CD4-positive, alpha-beta memory T cell (primary cell): Measurements from ENCODE around the gene KLRF1. TPM values are rescaled to one million over a fixed set of nuclear protein-coding genes. Genes with fewer than 3 reads are reported as not detected.

Experiments used
- CTCF ChIA-PET: fragments of 350-600 bp; sonication (Branson Sonifier 250); formaldehyde crosslinking; loops from one replicate; lab custom pipeline; 2021; ENCODE audit warnings: inconsistent platforms; ENCODE audit not compliant: partially characterized antibody; lab: Charles Lee
- POLR2A ChIA-PET: fragments of 350-600 bp; sonication (Branson Sonifier 250); formaldehyde crosslinking; loops from one replicate; lab custom pipeline; 2021; ENCODE audit not compliant: partially characterized antibody; lab: Charles Lee
- DNase-seq, 5 donors: peaks; one replicate each; pipeline versions ENCODE4 v3.0.0 to v3.0.0-alpha.2; 2020 to 2022; ENCODE audit warnings: mixed read lengths in 1 of 5
- H3K27ac ChIP-seq: one replicate; pipeline ENCODE4 v1.7.0; 2013; ENCODE audit warnings: low read depth, low read length
- H3K27me3 ChIP-seq: 2 replicates; pipeline ENCODE4 v1.7.0; 2013; ENCODE audit warnings: mild to moderate bottlenecking, low read length, moderate library complexity; ENCODE audit not compliant: insufficient read depth
- H3K36me3 ChIP-seq: 2 replicates; pipeline ENCODE4 v1.7.0; 2013; ENCODE audit warnings: mild to moderate bottlenecking, low read length, moderate library complexity; ENCODE audit not compliant: insufficient read depth
- H3K4me1 ChIP-seq: 2 replicates; pipeline ENCODE4 v1.7.0; 2013; ENCODE audit warnings: mild to moderate bottlenecking, low read length, moderate library complexity; ENCODE audit not compliant: insufficient read depth
- H3K4me3 ChIP-seq, 2 donors: one replicate each; pipeline ENCODE4 v1.7.0; 2013; ENCODE audit warnings: low read length in 2 of 2, mild to moderate bottlenecking in 1 of 2
- H3K9me3 ChIP-seq, 2 donors: one replicate each; pipeline ENCODE4 v1.7.0; 2013; ENCODE audit warnings: low read length in 2 of 2, control low read depth in 1 of 2; ENCODE audit not compliant: control insufficient read depth in 1 of 2
- H3K27ac Mint-ChIP-seq, 7 donors: one replicate each; pipeline ENCODE4 v1.8.0; 2020 to 2021; ENCODE audit warnings: mixed read lengths in 7 of 7, mild to moderate bottlenecking in 6 of 7, inconsistent platforms in 3 of 7, moderate library complexity in 3 of 7
- H3K27me3 Mint-ChIP-seq, 2 donors: one replicate each; pipeline ENCODE4 v1.8.0; 2020 to 2021; ENCODE audit warnings: mixed read lengths in 2 of 2
- H3K36me3 Mint-ChIP-seq, 2 donors: one replicate each; pipeline ENCODE4 v1.8.0; 2020 to 2021; ENCODE audit warnings: mixed read lengths in 2 of 2, inconsistent platforms in 1 of 2, mild to moderate bottlenecking in 1 of 2
- H3K4me1 Mint-ChIP-seq, 4 donors: one replicate each; pipeline ENCODE4 v1.8.0; 2020 to 2021; ENCODE audit warnings: mixed read lengths in 4 of 4, mild to moderate bottlenecking in 1 of 4
- H3K4me3 Mint-ChIP-seq, 8 donors: one replicate each; pipeline ENCODE4 v1.8.0; 2020 to 2021; ENCODE audit warnings: mixed read lengths in 8 of 8, mild to moderate bottlenecking in 7 of 8, moderate library complexity in 6 of 8, inconsistent platforms in 3 of 8
- H3K9me3 Mint-ChIP-seq, 8 donors: one replicate each; pipeline ENCODE4 v1.8.0; 2020 to 2021; ENCODE audit warnings: mixed read lengths in 8 of 8, mild to moderate bottlenecking in 5 of 8, inconsistent platforms in 3 of 8, moderate library complexity in 1 of 8
- intact Hi-C: fragments of 100-400 bp; cut with micrococcal nuclease; formaldehyde crosslinking; loops from one replicate; pipeline ENCODE4 v1.15.1; 2023
- polyA plus RNA-seq, 2 donors: library from polyadenylated mRNA; unstranded; fragments of 300-500 nt; fragmentation: Illumina TruSeq; gene quantifications; one replicate each; pipeline ENCODE4 v1.2.3, GENCODE V29; 2021
- total RNA-seq, 2 experiments: library from RNA; stranded (reverse); gene quantifications; one replicate each; pipeline ENCODE4 v1.2.3, GENCODE V29; 2021

KLRF1 gene
- total and polyA plus RNA-seq, 4 experiments from 2014 or later = 0.28 to 1.1 (median 0.40) TPM

DNA sequence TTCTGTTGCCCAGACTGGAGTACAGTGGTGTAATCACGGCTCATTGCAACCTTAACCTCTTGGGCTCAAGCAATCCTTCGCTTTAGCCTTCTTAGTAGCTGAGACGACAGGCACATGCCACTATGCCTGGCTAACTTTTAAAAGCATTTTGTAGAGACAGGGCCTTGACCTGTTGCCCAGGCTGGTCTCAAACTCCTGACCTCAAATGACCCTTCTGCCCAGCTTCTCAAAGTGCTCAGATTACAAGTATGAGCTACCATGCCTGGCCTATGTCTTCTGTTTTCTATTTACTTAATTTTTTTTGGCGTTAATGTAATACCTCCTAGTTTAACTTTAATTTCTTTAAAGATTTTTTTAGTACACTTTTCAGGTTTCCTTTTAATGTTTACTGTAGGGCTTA lies 20.6 kb upstream of the KLRF1 start:
- no peak for DNase-seq
- POLR2A ChIA-PET = interaction anchor here (1.3 kb wide), 1 partner anchor 48 kb away, joined by 3 read pairs; no protein-coding TSS in a partner anchor
- Histone ChIP-seq H3K36me3 (no peaks in the 10 kb centered on the region), H3K4me3 (no peak overlapping the region), H3K9me3 (no peaks in the 10 kb centered on the region), H3K27me3 (no peaks in the 10 kb centered on the region), H3K4me1 (no peaks in the 10 kb centered on the region), H3K27ac (no peak overlapping the region)
- H3K27ac Mint-ChIP-seq = no peak overlapping the region
- no peaks in the 10 kb centered on the region for H3K9me3 Mint-ChIP-seq
- H3K4me3 Mint-ChIP-seq = no peak overlapping the region
- peaks cover 0 to 5% (median 2%) of the 10 kb centered on the region in 4 donors for H3K4me1 Mint-ChIP-seq
- intact Hi-C loops = no loop called here
- H3K27me3 Mint-ChIP-seq = peaks cover 7 to 10% of the 10 kb centered on the region in 2 donors
- no peaks in the 10 kb centered on the region for H3K36me3 Mint-ChIP-seq
- CTCF ChIA-PET = interaction anchor here (4.1 to 5.2 kb wide), 2 partner anchors 8 to 56 kb away, joined by 21 to 39 read pairs; no protein-coding TSS in a partner anchor

DNA sequence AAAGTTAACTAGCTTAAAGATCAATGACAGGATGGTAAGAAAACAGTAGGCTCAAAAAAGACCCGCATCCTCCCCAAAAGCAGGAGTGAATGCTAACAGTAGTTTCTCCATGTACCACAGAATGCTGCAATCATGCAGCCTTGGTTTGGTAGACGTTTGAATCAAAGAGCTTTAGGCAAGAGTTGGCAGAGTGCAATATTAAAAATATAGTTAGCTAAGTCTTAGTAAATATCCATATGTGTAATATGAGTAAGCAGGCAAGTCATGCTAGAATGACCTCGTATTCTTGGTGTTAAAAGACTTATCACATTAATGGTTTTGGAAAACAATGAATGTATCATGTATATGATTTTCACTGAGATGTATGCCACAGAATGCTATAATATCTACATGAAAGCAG lies 18.8 kb upstream of the KLRF1 start:
- peaks cover 2 to 6% (median 4%) of the 10 kb centered on the region in 4 donors for H3K4me1 Mint-ChIP-seq
- Histone ChIP-seq H3K27me3 (no peaks in the 10 kb centered on the region), H3K4me1 (peaks cover 2% of the 10 kb centered on the region), H3K36me3 (no peaks in the 10 kb centered on the region), H3K4me3 (no peak overlapping the region), H3K9me3 (no peaks in the 10 kb centered on the region), H3K27ac (no peak overlapping the region)
- POLR2A ChIA-PET = interaction anchor here (1.0 to 1.1 kb wide), 2 partner anchors 14 to 57 kb away, joined by 3 read pairs; no protein-coding TSS in a partner anchor
- H3K27me3 Mint-ChIP-seq = peaks cover 11% of the 10 kb centered on the region in 2 donors
- intact Hi-C loops = no loop called here
- no peaks in the 10 kb centered on the region for H3K9me3 Mint-ChIP-seq
- CTCF ChIA-PET = interaction anchor here (0.6 to 5.2 kb wide), 5 partner anchors 9 to 1134 kb away, joined by 3 to 39 read pairs (median 6); no protein-coding TSS in a partner anchor
- no peaks in the 10 kb centered on the region for H3K36me3 Mint-ChIP-seq
- DNase-seq = no peak
- H3K4me3 Mint-ChIP-seq = no peak overlapping the region
- no peak overlapping the region for H3K27ac Mint-ChIP-seq

DNA sequence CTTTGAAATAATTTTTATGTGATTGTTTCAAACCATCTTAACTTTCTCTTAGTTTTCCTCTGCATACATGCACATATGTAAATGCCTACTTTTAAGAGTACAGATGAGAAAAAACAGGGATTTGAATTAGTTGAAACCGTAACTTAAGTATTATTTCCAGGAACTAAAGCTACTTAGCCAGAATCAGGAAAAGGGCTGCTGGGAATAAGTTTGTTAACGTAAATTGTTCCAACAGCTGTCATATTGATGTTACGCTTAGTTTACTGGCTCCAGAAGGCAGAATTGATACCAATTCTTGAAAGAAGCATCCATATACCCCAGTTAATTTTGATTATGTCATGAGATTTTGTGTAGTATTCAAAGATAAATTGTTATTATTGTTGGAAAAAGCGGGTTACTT lies 17.9 kb upstream of the KLRF1 start:
- Mint-ChIP-seq H3K4me3 (no peak overlapping the region), H3K27me3 (peaks cover 11 to 13% of the 10 kb centered on the region in 2 donors), H3K4me1 (peaks cover 4 to 10% (median 8%) of the 10 kb centered on the region in 4 donors), H3K9me3 (no peaks in the 10 kb centered on the region), H3K27ac (no peak overlapping the region), H3K36me3 (no peaks in the 10 kb centered on the region)
- intact Hi-C loops = no loop called here
- no peaks in the 10 kb centered on the region for H3K36me3 ChIP-seq
- no peaks in the 10 kb centered on the region for H3K9me3 ChIP-seq
- H3K27ac ChIP-seq = no peak overlapping the region
- H3K27me3 ChIP-seq = no peaks in the 10 kb centered on the region
- H3K4me3 ChIP-seq = no peak overlapping the region
- peaks cover 7% of the 10 kb centered on the region for H3K4me1 ChIP-seq
- DNase-seq = no peak
- ChIA-PET CTCF (interaction anchor here (1.2 to 5.2 kb wide), 4 partner anchors 11 to 116 kb away, joined by 3 to 39 read pairs (median 12); no protein-coding TSS in a partner anchor), POLR2A (no interaction called here)

DNA sequence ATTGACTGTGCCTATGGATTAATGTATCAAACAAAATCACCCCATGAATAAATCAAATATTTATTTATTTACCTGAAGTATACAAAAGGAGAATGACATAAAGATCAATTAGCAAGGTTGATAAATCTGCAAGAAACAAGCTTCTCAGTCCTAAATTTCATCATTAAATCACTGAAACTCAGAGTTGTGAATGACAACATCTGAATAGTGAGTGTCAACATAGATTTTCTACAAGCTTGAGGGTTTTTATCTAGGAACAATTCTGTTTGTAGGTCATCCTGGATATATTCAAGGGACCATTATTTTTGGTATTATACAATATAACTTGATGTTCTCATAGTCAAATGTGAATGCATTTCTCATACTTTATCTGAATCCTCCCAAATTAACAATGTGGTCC lies 17.4 kb upstream of the KLRF1 start:
- no peak overlapping the region for H3K4me3 Mint-ChIP-seq
- CTCF ChIA-PET = interaction anchor here (1.2 to 5.2 kb wide), 4 partner anchors 11 to 115 kb away, joined by 3 to 39 read pairs (median 14); no protein-coding TSS in a partner anchor
- H3K36me3 Mint-ChIP-seq = no peaks in the 10 kb centered on the region
- no peak overlapping the region for H3K4me3 ChIP-seq
- intact Hi-C loops = no loop called here
- peaks cover 7% of the 10 kb centered on the region for H3K4me1 ChIP-seq
- H3K27me3 ChIP-seq = no peaks in the 10 kb centered on the region
- H3K27ac Mint-ChIP-seq = no peak overlapping the region
- peaks cover 4 to 10% (median 8%) of the 10 kb centered on the region in 4 donors for H3K4me1 Mint-ChIP-seq
- H3K9me3 ChIP-seq = no peaks in the 10 kb centered on the region
- peaks cover 11% of the 10 kb centered on the region in 2 donors for H3K27me3 Mint-ChIP-seq
- POLR2A ChIA-PET = no interaction called here
- H3K27ac ChIP-seq = no peak overlapping the region
- DNase-seq = no peak
- H3K36me3 ChIP-seq = no peaks in the 10 kb centered on the region
- H3K9me3 Mint-ChIP-seq = no peaks in the 10 kb centered on the region

DNA sequence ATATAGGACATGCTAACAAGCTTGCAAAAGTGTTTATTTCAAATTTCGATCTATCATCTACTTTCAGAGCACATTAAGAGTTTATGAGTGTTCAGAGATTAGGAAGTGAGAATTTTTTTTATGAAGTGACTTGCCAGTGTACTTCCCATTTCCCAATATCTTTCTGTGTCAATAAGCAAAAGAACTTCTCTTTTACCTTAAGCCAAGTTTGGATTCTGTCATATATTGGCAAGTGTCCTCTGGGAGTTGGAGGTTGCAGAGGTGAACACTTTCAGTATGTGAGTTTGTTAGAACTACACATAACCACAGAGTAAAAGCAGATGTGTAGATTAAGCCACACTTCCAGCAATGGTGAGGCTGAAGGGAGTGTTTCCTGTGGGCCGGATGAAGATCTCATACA lies 16.6 kb upstream of the KLRF1 start:
- ChIA-PET POLR2A (no interaction called here), CTCF (interaction anchor here (1.0 to 5.2 kb wide), 6 partner anchors 14 to 114 kb away, joined by 3 to 39 read pairs (median 5); no protein-coding TSS in a partner anchor)
- Histone ChIP-seq H3K27ac (no peak overlapping the region), H3K36me3 (no peaks in the 10 kb centered on the region), H3K4me3 (no peak overlapping the region), H3K9me3 (no peaks in the 10 kb centered on the region), H3K27me3 (no peaks in the 10 kb centered on the region), H3K4me1 (peaks cover 7% of the 10 kb centered on the region)
- Mint-ChIP-seq H3K4me3 (no peak overlapping the region), H3K27me3 (peaks cover 11% of the 10 kb centered on the region in 2 donors), H3K36me3 (no peaks in the 10 kb centered on the region), H3K27ac (no peak overlapping the region), H3K9me3 (no peaks in the 10 kb centered on the region), H3K4me1 (peaks cover 4 to 10% (median 8%) of the 10 kb centered on the region in 4 donors)
- intact Hi-C loops = no loop called here
- no peak for DNase-seq

DNA sequence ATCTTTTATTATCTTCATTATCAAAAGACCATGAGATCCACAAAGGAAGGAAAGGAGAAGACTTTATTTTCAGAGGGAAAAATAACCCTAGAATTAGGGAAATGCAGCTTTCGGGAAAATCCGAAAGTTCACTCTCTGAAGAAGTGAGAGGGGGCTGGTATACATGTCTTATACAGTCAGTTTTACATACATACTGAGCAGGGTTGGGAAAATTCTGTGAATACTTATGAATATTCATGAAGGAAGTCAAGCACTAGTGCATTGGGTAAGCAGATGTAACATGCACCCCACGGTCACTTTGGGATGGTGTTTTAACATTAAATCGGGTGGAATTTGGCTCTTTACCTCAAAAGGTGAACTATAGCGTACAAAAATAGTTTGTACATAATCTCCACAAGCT lies 15.7 kb upstream of the KLRF1 start:
- Mint-ChIP-seq H3K27ac (no peak overlapping the region), H3K4me1 (peaks cover 4 to 10% (median 8%) of the 10 kb centered on the region in 4 donors), H3K9me3 (no peaks in the 10 kb centered on the region), H3K36me3 (no peaks in the 10 kb centered on the region), H3K4me3 (no peak overlapping the region), H3K27me3 (peaks cover 11% of the 10 kb centered on the region in 2 donors)
- ChIA-PET POLR2A (interaction anchor here (1.3 kb wide), 1 partner anchor 57 kb away, joined by 4 read pairs; the partner anchor contains the start of gene CLEC2B), CTCF (interaction anchor here (0.8 to 3.8 kb wide), 6 partner anchors 13 to 328 kb away, joined by 3 to 18 read pairs (median 5); no protein-coding TSS in a partner anchor)
- Histone ChIP-seq H3K4me1 (peaks cover 7% of the 10 kb centered on the region), H3K9me3 (no peaks in the 10 kb centered on the region), H3K36me3 (no peaks in the 10 kb centered on the region), H3K27me3 (no peaks in the 10 kb centered on the region), H3K27ac (no peak overlapping the region), H3K4me3 (no peak overlapping the region)
- no peak for DNase-seq
- intact Hi-C loops = no loop called here
